PC-3 (cell line): ENCODE measurements around the gene MAPKAP1.

Experiments used
- CTCF ChIP-seq: fragments of 300-600 bp; sonication (generic); conservative IDR thresholded peaks from 2 replicates; pipeline ENCODE4 v1.5.1; 2017; ENCODE audit warnings: antibody characterized with exemption, low read depth, mild to moderate bottlenecking, low read length
- EZH2 ChIP-seq: fragments of 300-600 bp; sonication (generic); IDR thresholded peaks from one replicate; pipeline ENCODE4 v1.6.1; 2017; ENCODE audit warnings: antibody characterized with exemption, mild to moderate bottlenecking, low read length; ENCODE audit not compliant: unreplicated experiment
- EZH2phosphoT487 ChIP-seq: fragments of 300-600 bp; sonication (generic); IDR thresholded peaks from 2 replicates; pipeline ENCODE4 v1.6.1; 2018; ENCODE audit warnings: mild to moderate bottlenecking, antibody characterized with exemption, low read length, borderline replicate concordance

- no peak for TF ChIP-seq EZH2
- TF ChIP-seq CTCF = no peak
- no peak for TF ChIP-seq EZH2phosphoT487
Measured at GRCh38 chr9:125470767-125471580, 236.0 kb downstream of the MAPKAP1 start.
